Gastrocnemius medialis (tissue), 4 donors: ENCODE results near the gene PROSER2. TPM values are rescaled to one million over a fixed set of nuclear protein-coding genes. Genes with fewer than 3 reads are reported as not detected.

Experiments
- ATAC-seq, 2 donors: fragments of 150-250 bp; one replicate each; pipeline ENCODE4 v1.9.1; 2016
- DNase-seq, 2 donors: peaks; one replicate each; pipeline ENCODE4 v3.0.0-alpha.2; 2019
- H3K27ac ChIP-seq, 4 donors: fragments of 200-600 bp; sonication (generic); 1 replicate in 1 of 4; 2 replicates in 3 of 4; pipeline ENCODE4 v1.5.1; 2016 to 2018; ENCODE audit warnings: mild to moderate bottlenecking in 2 of 4, moderate library complexity in 1 of 4
- H3K27me3 ChIP-seq, 3 donors: fragments of 200-600 bp; sonication (generic) in 2 of 3; 1 replicate in 1 of 3; 2 replicates in 2 of 3; pipeline versions ENCODE4 v1.5.1 to v1.6.0; 2016 to 2019; ENCODE audit warnings: mild to moderate bottlenecking in 1 of 3, moderate library complexity in 1 of 3
- H3K36me3 ChIP-seq, 2 donors: fragments of 200-600 bp; sonication (generic) in 1 of 2; one replicate each; pipeline ENCODE4 v1.5.1; 2017 to 2018
- H3K4me1 ChIP-seq, 2 donors: fragments of 200-600 bp; sonication (generic) in 1 of 2; one replicate each; pipeline ENCODE4 v1.5.1; 2016 to 2017; ENCODE audit warnings: mild to moderate bottlenecking in 2 of 2
- H3K4me3 ChIP-seq, 4 donors: fragments of 200-600 bp; sonication (generic) in 3 of 4; 1 replicate in 1 of 4; 2 replicates in 3 of 4; pipeline ENCODE4 v1.5.1; 2016 to 2019; ENCODE audit warnings: mild to moderate bottlenecking in 2 of 4
- H3K9me3 ChIP-seq, 3 donors: fragments of 200-600 bp; sonication (generic) in 2 of 3; 1 replicate in 1 of 3; 2 replicates in 2 of 3; pipeline ENCODE4 v1.5.1; 2016 to 2019
- CTCF ChIP-seq, 5 experiments: fragments of 450-650 bp in 3 of 5; fragments of 200-600 bp in 2 of 5; sonication (generic) in 2 of 5; IDR thresholded peaks in 4 of 5; conservative IDR thresholded peaks in 1 of 5; 1 replicate in 4 of 5; 2 replicates in 1 of 5; pipeline ENCODE4 v1.5.1; 2016 to 2019; ENCODE audit warnings: antibody characterized with exemption in 5 of 5, mild to moderate bottlenecking in 3 of 5, moderate library complexity in 3 of 5
- POLR2A ChIP-seq, 2 donors: fragments of 450-650 bp; IDR thresholded peaks; one replicate each; pipeline ENCODE4 v1.6.1; 2017; ENCODE audit warnings: antibody characterized with exemption in 2 of 2, mild to moderate bottlenecking in 2 of 2, moderate library complexity in 2 of 2
- in situ Hi-C, 4 donors: fragments of 200-750 bp; cut with MboI; loops; one replicate each; pipeline versions ENCODE4 v1.15.0 to v1.8.0; 2017; ENCODE audit warnings: low sequenced_read_pairs in 4 of 4
- intact Hi-C: fragments of 100-400 bp; cut with DNase I; formaldehyde crosslinking; loops from one replicate; pipeline ENCODE4 v1.15.1; 2023; ENCODE audit warnings: low total_unique reads
- total RNA-seq, 4 donors: library from RNA; depleted of rRNA; stranded (reverse); fragments of >200 nt; gene quantifications; one replicate each; pipeline versions ENCODE4 v1.1.0 to v1.2.3, GENCODE V29; 2016

PROSER2 gene
- total RNA-seq, 4 donors from 2014 or later = 0.88 to 3.4 (median 1.4) TPM

GRCh38 chr10:11856089-11856488 lies 32.9 kb downstream of the PROSER2 start:
- no peak for ATAC-seq
- TF ChIP-seq CTCF (IDR thresholded peaks at IDR 0.05 in 4 of 5, conservative IDR thresholded peaks at IDR 0.05 in 1 of 5) (no peak), POLR2A (IDR thresholded peaks at IDR 0.05) (no peak)
- H3K4me3 ChIP-seq = no peak overlapping the region
- in situ Hi-C loops (no loop called here), intact Hi-C loops (no loop called here)
- no peak for DNase-seq
- H3K36me3 ChIP-seq = no peaks in the 10 kb centered on the region
- no peak overlapping the region for H3K27ac ChIP-seq
- no peaks in the 10 kb centered on the region for H3K4me1 ChIP-seq
- no peaks in the 10 kb centered on the region for H3K9me3 ChIP-seq
- no peaks in the 10 kb centered on the region for H3K27me3 ChIP-seq

DNA sequence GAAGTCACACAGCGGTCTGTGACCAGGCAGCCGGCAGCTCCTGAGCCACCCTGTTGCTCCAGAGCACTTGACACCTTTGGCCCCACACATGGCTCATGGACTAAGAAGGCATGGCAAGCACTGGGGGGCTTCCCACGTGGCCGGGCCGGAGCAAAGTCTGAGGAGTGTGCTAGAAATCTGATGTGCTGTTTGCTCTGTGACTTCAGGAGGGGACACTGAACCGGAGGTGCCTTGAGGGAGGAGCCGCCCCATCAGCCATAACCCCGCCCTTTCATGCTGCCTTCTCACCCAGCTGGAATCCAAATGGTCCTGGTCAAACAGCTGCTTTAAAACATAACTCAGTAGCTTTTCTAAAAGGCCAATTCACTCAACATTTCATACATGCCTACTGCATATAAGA lies 33.5 kb downstream of the PROSER2 start:
- intact Hi-C loops (no loop called here), in situ Hi-C loops (no loop called here)
- no peaks in the 10 kb centered on the region for H3K27me3 ChIP-seq
- H3K9me3 ChIP-seq = no peaks in the 10 kb centered on the region
- TF ChIP-seq CTCF (IDR thresholded peaks at IDR 0.05 in 4 of 5, conservative IDR thresholded peaks at IDR 0.05 in 1 of 5) (no peak), POLR2A (IDR thresholded peaks at IDR 0.05) (no peak)
- no peaks in the 10 kb centered on the region for H3K36me3 ChIP-seq
- ATAC-seq (no peak), DNase-seq (no peak)
- no peaks in the 10 kb centered on the region for H3K4me1 ChIP-seq
- no peak overlapping the region for H3K4me3 ChIP-seq
- H3K27ac ChIP-seq = no peak overlapping the region

DNA sequence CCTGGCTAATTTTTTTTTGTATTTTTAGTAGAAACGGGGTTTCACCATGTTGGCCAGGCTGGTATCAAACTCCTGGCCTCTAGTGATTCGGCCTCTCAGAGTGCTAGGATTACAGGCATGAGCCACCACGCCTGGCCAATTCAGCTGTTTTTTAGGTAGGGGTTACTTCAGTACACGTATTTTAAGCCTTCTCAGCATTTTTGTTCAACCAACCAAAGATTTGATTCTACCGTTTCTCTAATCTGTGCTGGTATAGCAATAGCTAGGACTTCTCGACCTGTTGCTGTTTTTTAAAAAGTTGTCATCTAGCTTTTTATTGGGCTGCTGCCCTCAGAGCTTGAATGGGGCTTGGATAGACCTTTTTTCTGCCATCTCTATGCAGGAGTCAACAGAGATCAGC lies 34.9 kb downstream of the PROSER2 start:
- no peaks in the 10 kb centered on the region for H3K9me3 ChIP-seq
- no peaks in the 10 kb centered on the region for H3K27me3 ChIP-seq
- intact Hi-C loops (no loop called here), in situ Hi-C loops (no loop called here)
- ATAC-seq (no peak), DNase-seq (no peak)
- no peak overlapping the region for H3K27ac ChIP-seq
- H3K36me3 ChIP-seq = no peaks in the 10 kb centered on the region
- H3K4me3 ChIP-seq = no peak overlapping the region
- TF ChIP-seq CTCF (IDR thresholded peaks at IDR 0.05 in 4 of 5, conservative IDR thresholded peaks at IDR 0.05 in 1 of 5) (no peak), POLR2A (IDR thresholded peaks at IDR 0.05) (no peak)
- no peaks in the 10 kb centered on the region for H3K4me1 ChIP-seq

DNA sequence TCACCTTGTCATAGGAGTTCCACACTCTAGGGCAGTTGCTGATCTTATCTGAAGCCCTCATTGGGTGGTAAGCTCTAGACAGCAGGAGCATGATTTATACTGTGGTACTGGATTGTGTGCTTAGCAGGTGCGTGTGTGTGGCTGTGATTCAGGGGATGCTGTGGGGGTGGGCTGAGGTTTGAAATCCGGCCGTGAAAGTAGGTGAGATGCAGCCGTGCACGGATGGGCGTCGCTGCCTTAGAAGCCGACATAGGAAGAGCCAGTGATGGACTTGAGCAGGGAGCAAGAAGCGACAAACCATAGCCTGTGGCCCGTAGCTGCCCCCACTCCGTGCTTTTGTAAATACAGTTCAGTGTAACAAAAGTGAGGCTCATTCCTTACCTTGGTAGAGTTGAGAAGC lies 38.2 kb downstream of the PROSER2 start:
- TF ChIP-seq CTCF (IDR thresholded peaks at IDR 0.05 in 4 of 5, conservative IDR thresholded peaks at IDR 0.05 in 1 of 5) (no peak), POLR2A (IDR thresholded peaks at IDR 0.05) (no peak)
- H3K36me3 ChIP-seq = no peaks in the 10 kb centered on the region
- H3K9me3 ChIP-seq = no peaks in the 10 kb centered on the region

DNA sequence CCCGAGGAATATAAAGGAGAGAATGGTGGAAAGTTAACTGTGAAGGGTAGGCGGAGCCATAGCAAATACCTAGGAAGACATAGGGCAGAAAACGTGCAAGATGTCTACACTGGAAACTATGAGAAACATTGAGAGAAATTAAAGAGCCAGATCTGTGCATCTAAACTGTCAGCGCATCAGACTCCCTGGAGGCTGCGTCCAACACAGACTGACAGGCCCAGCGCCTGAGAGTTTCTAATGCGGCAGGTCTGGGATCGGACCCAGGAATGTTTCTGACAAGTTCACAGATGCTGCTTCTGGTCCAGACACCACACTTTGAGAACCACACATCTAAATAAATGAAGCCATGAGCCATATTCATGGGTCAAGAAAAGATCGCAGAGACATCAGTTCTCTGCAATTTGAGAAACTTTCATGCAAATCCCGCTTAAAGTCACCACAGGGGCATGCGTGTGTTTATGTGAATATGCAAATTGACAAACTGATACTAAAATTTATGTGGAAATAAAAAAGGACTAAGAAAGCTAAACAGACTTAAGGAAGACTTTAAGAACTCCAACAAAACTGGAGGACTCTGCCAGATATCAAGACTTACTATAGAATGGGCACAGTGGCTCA lies 38.8 kb downstream of the PROSER2 start:
- no peaks in the 10 kb centered on the region for H3K27me3 ChIP-seq
- no peak overlapping the region for H3K27ac ChIP-seq
- no peaks in the 10 kb centered on the region for H3K4me1 ChIP-seq
- intact Hi-C loops = no loop called here
- TF ChIP-seq POLR2A (IDR thresholded peaks at IDR 0.05) (no peak), CTCF (IDR thresholded peaks at IDR 0.05 in 4 of 5, conservative IDR thresholded peaks at IDR 0.05 in 1 of 5) (no peak)
- ATAC-seq = no peak
- no peak for DNase-seq
- no peaks in the 10 kb centered on the region for H3K36me3 ChIP-seq
- no peak overlapping the region for H3K4me3 ChIP-seq
- in situ Hi-C loops = no loop called here
- no peaks in the 10 kb centered on the region for H3K9me3 ChIP-seq

More for the DNA sequence above, 38.2 kb downstream of the PROSER2 start:
- DNase-seq = no peak
- in situ Hi-C loops (no loop called here), intact Hi-C loops (no loop called here)
- Histone ChIP-seq H3K4me1 (no peaks in the 10 kb centered on the region), H3K4me3 (no peak overlapping the region), H3K27ac (no peak overlapping the region), H3K27me3 (no peaks in the 10 kb centered on the region)
- ATAC-seq = no peak
